GM18519 (cell line): ENCODE results near the gene STK11.
"Not testable (repeated sequence)": the region's sequence is repeated elsewhere in the genome, so short reads cannot be mapped to it uniquely, and the experiment has no call there.

Experiments used
- ATAC-seq: cut with Tn5 transposase; IDR thresholded peaks from one replicate; pipeline ENCODE4 v1.9.1; 2021; ENCODE audit warnings: mild to moderate bottlenecking, moderate library complexity; ENCODE audit not compliant: unreplicated experiment, low FRiP score

Gene STK11

DNA sequence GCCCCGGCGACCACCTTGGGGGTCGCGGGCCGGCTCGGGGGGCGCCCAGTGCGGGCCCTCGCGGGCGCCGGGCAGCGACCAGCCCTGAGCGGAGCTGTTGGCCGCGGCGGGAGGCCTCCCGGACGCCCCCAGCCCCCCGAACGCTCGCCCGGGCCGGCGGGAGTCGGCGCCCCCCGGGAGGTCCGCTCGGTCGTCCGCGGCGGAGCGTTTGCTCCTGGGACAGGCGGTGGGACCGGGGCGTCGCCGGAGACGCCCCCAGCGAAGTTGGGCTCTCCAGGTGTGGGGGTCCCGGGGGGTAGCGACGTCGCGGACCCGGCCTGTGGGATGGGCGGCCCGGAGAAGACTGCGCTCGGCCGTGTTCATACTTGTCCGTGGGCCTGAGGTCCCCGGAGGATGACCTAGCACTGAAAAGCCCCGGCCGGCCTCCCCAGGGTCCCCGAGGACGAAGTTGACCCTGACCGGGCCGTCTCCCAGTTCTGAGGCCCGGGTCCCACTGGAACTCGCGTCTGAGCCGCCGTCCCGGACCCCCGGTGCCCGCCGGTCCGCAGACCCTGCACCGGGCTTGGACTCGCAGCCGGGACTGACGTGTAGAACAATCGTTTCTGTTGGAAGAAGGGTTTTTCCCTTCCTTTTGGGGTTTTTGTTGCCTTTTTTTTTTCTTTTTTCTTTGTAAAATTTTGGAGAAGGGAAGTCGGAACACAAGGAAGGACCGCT is 729 bp downstream of the STK11 start:
- ATAC-seq: no peak

DNA sequence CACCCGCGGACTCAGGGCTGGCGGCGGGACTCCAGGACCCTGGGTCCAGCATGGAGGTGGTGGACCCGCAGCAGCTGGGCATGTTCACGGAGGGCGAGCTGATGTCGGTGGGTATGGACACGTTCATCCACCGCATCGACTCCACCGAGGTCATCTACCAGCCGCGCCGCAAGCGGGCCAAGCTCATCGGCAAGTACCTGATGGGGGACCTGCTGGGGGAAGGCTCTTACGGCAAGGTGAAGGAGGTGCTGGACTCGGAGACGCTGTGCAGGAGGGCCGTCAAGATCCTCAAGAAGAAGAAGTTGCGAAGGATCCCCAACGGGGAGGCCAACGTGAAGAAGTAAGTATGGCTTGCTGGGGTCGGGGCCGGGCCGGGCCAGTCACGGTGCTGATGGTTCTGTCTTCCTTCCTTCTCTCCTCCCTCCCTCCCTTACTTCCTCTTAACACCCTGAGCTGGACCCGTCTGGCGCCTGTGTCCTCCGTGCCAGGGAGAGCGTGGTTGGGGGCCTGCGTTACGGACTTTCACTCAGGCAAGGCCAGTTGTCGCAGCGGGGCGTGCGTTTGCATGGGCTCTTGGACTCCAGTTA is 1.4 kb downstream of the STK11 start:
- ATAC-seq: no peak

DNA sequence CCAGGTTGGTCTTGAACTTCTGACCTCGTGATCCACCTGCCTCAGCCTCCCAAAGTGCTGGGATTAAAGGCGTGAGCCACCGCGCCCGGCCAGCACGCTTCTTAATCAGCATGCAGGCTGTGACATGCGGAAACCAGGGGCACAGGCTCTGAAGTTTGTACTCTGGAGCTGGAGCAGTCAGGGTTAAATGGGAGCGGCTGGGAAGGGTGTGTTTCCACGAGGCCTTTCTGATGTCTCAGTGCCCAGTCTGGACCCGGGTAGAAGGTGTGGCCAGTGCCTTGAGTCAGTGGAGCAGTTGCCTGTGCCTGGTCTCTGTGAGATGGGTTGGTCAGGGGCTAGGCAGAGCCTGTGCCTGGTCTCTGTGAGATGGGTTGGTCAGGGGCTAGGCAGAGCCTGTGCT is 3.3 kb downstream of the STK11 start:
- not testable (repeated sequence) for ATAC-seq

DNA sequence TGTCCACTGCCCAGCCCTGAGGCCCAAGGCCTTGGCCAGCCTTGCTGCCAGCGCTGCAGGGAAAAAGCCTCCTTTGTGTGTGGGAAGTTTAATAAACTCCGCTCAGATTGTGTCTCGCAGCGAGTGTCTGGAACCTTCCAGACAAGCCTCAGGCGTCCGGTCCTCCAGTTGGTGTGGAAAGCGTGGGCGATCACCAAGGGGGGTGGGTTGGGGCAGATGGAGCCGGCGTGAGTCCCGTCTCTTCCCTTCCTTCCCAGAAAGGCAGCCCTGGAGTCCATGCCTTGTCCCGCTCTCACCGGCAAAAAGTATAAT is 4.6 kb downstream of the STK11 start:
- no peak for ATAC-seq

DNA sequence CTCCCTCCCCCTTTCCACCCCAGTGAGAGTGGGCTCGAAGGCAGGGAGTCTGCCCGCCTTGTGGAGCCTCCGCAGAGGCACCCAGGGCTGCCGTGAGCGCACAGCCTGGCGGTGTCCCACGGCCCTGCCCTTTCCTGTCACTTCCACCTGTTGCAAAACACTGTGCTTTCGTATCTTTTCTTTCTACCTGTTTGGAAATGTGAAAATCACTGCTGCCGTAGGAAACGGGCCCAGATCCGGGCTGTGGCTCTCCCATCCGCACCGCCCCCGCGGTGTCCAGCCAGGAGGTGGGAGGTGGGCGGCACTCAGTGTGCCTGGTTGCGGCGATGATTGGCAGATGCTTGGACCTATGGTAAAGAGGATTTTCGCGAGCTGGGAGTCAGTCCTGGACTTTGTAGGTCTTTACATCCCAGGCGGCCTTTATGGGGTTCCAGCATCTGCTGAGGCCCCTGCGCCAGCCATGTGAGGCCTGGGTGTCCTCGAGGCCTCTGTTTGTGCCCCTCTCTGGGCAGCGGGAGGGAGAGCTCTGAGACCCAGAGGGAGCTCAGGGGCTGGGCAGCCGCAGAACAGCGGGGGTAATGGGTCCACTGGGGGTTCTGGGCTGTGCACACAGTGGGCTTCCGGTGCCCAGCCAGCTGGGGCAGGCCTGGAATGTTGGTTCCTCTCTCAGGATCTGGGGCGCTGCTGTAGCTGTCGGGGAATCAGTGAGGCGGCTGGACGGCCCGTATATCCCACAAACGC is 6.1 kb downstream of the STK11 start:
- no peak for ATAC-seq

DNA sequence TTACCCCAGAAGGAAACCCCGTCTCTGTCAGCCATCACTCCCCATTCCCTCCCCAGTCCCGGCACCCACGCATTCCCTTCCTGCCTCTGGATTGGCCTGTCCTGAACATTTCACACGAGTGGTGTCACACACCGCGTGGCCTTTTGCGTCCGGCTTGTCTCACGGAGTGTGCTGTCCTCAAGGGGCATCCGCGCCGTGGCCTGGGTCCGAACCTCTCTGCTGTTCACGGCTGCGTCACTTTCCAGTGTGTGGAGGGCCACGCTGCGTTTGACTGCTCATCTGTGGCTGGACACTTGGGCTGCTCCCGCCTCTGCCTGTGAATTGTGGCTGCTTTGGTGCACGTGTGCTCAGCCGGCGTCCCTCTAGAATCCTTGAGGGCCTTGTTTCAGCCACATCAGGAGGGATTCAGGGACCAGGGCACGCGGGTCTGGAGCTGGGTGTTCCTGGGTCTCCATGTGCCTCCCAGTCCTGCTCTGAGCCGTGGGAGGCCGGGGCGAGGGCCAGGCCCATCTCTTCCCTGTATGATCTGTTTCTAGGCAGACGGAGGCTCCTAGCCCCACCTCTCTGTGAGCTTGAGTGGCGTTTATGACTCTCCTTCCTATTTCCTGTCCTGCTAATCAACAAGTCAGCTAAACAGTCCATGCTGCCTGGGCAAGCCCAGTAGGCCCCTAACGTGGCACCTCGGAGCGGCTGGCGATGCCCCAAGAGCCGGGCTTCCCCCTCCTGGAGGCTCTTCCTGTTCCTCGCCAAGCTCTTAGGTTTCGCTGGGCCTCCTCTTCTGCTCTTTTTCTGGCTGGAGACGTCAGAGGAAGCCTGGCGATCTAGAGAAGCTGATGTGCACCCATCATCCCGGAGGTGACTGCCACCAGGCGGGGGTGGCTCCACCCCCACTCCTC is 8.1 kb downstream of the STK11 start:
- ATAC-seq: no peak

DNA sequence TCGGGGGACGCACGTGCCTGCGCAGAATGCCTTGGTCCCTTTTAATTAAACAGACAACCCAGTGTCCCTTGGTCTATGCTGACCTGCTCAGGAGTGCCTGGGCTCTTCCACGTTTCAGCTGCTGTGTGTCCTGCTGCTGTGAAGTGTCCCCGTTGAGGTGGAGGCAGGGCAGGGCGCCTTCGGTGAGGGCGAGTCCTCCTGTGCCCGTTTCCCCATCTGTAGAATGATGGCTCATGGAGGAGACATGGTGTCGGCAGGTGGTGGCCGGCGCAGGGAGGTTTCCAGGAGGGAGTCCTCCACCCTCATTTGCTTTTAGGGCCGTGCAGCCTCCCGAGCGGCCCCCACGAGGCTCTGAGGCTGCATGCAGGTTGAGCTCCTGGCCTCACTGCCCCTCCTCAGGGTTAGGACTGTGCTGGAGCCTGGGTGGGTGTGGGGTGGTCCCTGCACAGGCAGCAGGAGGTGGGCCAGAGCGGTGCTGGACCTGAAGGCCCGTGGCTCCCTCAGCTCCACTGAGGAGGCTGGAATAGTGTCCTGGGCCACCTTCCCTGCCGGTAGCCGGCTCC is 8.8 kb downstream of the STK11 start:
- ATAC-seq: no peak

DNA sequence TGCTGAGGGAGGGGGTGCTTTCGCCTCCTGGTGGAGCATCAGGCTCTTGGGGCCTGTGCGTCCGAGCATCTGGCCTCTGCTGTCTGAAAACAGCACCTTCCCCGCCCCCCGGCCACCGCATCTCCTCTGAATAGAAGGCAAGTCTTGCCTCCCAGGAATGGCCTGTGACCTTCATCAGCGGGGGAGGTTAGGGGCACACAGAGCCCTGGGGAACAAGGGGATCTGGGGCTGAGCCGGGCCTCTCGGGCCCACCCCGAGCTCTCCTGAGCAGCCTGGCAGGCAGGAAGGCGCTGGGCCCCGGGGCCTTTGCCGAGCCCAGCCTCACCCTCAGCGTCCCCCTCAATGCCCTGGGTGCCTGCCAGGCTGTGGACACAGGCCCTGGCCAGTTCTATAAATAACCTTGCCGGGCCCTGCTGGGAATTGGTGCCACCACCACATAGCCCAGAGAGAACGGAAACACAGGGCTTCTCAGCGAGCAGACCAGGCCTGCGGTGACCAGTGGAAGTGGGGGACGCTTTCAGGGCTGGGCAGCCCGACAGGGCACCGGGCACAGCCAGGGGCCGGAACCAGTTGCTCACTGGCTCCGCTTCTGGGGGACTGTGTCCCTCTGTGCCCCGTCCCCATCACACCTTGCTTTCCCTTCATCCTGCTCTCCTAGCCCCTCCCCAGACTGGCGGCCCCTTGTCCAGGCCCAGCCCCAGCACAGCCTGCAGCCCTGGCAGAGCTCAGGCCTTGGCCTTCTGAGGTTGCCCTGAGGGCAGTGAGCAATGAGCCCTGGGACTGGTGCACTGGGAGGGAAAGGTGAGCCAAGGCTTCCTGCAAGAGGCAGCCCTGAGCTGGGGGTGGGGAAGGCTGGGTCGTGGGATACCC is 9.5 kb downstream of the STK11 start:
- no peak for ATAC-seq

DNA sequence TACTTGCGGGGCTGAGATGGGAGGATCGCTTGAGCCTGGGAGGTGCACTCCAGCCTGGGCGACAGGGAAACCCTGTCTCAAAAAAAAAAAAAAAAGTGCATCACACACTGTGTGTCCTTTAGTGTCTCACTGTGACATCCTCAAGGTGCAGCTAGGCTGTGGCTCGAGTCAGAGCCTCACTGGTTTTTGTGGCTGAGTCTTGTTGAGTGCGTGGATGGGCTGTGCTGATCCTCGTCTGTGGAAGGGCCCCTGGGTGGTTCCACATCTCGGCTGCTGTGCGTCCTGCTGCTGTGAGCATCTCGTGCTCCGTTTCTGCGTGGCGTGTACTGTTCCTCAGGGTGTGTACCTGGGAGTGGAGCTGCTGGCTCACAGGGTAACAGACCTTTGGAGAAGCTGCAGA is 11.2 kb downstream of the STK11 start:
- no peak for ATAC-seq

DNA sequence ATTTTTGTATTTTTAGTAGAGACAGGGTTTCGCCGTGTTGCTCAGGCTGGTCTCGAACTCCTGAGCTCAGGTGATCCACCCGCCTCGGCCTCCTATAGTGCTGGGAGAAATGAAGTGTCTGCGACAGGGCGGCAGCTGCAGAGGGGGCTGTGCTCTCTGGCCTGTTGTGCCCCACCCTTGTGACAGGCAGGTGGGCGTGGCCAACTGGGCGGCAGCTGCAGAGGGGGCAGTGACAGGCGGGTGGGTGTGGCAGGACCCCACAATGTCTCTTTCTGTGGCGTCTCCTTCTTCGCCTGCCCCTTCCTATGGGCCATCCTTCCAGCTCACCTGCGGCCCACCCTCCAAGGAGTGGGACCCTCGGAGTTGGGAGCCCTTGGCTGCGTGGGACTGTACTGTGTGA is 11.8 kb downstream of the STK11 start:
- ATAC-seq: no peak

DNA sequence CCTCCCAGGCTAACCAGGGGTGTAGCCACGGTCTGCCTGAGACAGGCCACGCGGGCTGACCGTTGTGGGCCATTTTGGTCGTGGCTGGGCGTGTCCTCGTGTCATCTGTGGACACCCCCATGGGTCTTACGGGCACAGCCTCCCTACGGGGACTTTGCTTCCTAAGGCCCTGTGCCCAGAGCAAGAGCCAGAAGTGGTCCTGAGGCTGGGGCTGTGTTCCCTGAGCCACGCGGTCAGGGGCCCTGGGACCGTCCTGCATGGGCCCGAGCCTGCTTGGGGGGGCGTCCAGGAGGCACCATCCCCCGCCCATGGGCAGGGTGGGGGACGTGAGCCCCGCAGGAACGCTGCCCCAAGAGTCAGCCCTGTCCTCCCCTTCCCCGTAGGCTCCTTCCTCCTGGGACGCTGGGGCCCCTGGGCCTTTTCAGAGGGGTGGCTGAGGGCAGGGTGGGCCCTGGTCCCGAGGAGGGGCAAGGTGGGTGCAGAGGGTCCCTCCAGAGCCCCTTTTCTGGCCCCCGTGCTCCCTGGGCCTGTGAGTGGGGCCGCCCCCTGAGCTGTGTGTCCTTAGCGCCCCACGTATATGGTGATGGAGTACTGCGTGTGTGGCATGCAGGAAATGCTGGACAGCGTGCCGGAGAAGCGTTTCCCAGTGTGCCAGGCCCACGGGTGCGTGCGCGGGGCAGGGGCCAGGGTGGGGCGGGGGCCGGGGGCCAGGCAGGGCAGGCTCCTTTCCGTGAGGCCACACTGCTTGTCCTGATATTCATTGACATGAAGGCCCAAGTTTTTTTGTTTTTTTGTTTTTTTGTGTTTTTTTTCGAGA is 13.4 kb downstream of the STK11 start:
- no peak for ATAC-seq

DNA sequence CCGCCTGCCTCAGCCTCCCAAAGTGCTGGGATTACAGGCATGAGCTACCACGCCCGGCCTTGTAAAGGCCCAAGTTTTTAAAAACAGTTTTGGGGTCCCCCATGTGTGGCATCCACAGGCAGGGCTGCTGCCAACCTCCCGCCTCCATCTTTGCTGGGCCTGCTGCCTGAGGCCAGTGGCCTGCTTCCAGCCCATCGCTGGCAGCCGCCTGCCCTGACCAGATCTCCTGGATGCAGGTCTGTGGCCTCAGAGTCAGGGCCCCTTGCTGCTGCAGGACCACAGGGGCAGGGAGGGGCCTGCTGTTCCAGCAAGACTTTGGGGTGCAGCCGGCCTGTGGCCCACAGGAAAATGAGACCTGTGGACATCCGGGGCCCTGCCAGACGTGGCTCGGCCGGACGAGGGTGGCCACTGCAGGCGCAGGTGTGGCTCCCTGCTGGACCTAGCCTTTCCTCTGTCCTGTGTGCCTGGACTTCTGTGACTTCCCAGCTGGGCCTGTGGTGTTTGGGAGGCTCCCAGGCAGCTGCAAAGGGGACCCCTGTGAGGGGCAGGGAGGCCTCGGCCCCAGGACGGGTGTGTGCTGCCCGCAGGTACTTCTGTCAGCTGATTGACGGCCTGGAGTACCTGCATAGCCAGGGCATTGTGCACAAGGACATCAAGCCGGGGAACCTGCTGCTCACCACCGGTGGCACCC is 14.4 kb downstream of the STK11 start:
- ATAC-seq: no peak

DNA sequence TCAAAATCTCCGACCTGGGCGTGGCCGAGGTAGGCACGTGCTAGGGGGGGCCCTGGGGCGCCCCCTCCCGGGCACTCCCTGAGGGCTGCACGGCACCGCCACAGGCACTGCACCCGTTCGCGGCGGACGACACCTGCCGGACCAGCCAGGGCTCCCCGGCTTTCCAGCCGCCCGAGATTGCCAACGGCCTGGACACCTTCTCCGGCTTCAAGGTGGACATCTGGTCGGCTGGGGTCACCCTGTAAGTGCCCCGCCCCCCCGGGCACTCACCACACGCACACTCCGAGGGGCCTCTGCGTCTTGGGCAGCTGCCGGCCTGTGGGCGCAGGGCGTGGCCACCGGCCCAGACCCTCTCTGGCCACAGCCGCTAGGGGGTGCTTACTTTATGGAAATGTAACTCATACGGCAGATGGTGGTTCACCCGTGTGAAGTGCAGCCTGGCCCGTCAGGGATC is 14.9 kb downstream of the STK11 start:
- no peak for ATAC-seq

DNA sequence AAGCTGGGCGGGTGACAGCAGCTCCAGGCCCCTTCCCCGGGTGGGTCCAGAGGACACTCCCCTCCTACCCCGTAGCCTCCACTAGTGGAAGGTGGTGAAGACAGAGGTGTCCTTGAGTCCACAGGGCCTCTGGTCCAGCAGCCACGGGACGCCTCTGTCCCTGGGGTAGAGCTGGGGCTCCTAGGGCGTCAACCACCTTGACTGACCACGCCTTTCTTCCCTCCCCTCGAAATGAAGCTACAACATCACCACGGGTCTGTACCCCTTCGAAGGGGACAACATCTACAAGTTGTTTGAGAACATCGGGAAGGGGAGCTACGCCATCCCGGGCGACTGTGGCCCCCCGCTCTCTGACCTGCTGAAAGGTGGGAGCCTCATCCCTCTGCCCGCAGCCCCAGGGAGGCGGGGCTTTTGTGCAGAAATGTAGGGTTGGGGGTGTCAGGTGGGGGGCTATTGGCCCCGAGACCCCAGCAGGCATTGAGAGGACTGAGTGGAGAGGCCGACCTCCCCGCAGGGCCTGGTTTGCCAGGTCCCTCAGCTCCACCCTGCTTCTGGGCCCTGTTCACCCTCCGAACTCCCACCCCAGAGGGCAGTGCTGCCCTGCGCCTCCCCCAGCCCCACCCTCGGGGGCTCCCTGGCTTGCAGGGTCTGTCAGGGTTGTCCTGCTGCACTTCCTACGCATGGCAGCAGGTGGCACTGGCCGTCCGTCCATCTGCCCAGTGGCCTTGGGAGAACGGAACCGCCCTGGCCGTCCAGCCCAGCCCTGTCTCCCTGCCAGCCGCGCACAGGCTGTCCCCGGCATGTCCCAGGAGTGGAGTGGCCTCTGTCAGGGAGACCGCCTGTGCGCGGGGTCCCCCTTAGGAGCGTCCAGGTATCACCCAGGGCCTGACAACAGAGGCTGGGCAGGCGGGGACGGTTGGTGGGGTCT is 15.7 kb downstream of the STK11 start:
- no peak for ATAC-seq

DNA sequence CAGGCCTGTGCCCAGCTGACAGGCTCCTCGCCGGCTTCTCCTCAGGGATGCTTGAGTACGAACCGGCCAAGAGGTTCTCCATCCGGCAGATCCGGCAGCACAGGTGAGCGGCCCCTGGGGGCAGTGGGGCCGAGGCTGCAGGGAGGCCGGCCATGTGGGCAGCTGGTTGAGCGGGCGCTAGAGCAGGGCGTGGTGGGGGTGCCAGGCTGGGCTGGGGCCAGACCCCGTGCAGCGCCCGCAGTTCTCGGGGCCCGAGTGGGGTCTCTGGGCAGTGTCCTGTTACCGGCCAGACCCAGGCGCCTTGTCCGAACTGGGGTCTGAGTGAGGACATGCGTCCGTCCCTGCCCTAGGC is 16.3 kb downstream of the STK11 start:
- no peak for ATAC-seq

DNA sequence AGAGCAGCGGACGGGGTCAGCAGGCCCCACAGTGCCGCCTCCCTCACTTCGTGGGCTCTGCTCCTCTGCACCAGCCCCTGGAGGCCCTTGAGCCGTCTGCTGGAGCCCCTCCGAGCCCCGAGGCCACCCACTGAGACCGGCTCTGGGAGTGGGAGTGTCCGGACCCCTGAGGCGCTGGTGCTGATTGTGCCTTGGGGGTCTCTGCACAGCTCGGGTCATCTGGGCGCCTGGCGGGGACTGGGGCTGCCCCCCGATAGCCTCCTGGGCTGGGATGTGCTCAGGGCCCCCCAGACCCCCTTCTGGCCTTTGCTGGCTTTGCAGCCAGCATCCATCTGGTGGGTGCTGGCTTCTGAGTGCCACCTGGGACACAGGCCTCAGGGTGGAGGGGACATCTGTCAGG is 16.8 kb downstream of the STK11 start:
- no peak for ATAC-seq
